ENCODE results near the gene ABCE1. TPM values are rescaled to one million over a fixed set of nuclear protein-coding genes. Genes with fewer than 3 reads are reported as not detected.

ABCE1 gene
- total RNA-seq, 4 donors from 2014 or later, result 53.7 to 70.2 (median 64.7) TPM

DNA sequence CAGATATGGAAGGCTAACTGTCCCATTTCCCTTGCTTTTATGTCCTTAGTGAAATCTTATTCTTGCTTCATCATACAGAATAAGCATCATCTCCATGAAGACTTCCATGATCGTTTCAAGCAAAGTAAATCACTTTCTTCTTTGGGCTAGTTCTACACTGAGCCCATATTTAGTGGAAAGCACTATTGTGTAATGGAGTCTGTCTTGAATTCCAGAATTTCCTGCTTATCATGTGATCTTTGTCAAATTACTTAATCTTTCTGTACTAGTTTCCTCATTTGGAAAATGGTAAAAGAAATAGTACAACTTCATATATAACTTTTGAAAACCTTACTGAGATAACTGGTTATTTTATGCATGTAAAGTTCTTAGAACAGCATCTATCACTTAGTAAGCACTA is 7.7 kb upstream of the ABCE1 start:
- Histone ChIP-seq H3K4me1 (no peaks in the 10 kb centered on the region), H3K36me3 (peaks cover 4 to 16% of the 10 kb centered on the region in 2 donors)
- intact Hi-C loops (cut with DNase I), result no loop called here

DNA sequence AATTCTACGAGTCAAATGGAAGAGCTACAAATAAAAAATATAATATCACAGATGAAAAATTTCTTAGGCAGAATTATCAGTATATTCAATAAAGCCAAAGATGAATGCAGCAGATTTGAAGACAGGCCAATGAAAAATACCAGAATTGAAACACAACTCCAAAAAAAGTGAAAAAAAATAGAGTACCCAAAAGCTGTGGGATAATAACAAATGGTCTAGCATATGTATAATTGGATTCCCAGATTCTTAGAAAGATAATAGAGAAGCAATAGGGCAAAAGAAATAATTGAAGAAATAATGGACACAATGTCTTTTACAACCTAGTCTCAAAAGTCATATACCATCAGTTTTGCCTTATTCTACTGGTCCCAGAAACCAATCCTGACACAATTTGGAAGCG is 4.5 kb upstream of the ABCE1 start:
- Histone ChIP-seq H3K9me3 (no peaks in the 10 kb centered on the region), H3K4me1 (peaks cover 10 to 12% of the 10 kb centered on the region in 2 donors), H3K4me3 (replicated peaks in 1 of 3) (no peak overlapping the region), H3K27ac (no peak overlapping the region), H3K36me3 (peaks cover 7 to 16% of the 10 kb centered on the region in 2 donors), H3K27me3 (no peaks in the 10 kb centered on the region)
- intact Hi-C loops (cut with DNase I), result no loop called here
- TF ChIP-seq, protein P1, sequence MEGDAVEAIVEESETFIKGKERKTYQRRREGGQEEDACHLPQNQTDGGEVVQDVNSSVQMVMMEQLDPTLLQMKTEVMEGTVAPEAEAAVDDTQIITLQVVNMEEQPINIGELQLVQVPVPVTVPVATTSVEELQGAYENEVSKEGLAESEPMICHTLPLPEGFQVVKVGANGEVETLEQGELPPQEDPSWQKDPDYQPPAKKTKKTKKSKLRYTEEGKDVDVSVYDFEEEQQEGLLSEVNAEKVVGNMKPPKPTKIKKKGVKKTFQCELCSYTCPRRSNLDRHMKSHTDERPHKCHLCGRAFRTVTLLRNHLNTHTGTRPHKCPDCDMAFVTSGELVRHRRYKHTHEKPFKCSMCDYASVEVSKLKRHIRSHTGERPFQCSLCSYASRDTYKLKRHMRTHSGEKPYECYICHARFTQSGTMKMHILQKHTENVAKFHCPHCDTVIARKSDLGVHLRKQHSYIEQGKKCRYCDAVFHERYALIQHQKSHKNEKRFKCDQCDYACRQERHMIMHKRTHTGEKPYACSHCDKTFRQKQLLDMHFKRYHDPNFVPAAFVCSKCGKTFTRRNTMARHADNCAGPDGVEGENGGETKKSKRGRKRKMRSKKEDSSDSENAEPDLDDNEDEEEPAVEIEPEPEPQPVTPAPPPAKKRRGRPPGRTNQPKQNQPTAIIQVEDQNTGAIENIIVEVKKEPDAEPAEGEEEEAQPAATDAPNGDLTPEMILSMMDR (IDR thresholded peaks at IDR 0.05), result no peak
- no peak for TF ChIP-seq POLR2A (IDR thresholded peaks at IDR 0.05)
- WGBS, 2 donors, result 76 to 98% methylated on average over 2 of the region's 2 CpGs
- DNase-seq, result no peak

More for the DNA sequence above, 7.7 kb upstream of the ABCE1 start:
- no peak for DNase-seq
- Histone ChIP-seq H3K9me3 (no peaks in the 10 kb centered on the region), H3K27ac (no peak overlapping the region), H3K4me3 (replicated peaks in 1 of 3) (no peak overlapping the region), H3K27me3 (no peaks in the 10 kb centered on the region)
- WGBS, 2 donors, result 95 to 98% methylated on average over 1 of the region's 1 CpG
- TF ChIP-seq, protein P1 (IDR thresholded peaks at IDR 0.05), result no peak
- TF ChIP-seq POLR2A (IDR thresholded peaks at IDR 0.05), result no peak

DNA sequence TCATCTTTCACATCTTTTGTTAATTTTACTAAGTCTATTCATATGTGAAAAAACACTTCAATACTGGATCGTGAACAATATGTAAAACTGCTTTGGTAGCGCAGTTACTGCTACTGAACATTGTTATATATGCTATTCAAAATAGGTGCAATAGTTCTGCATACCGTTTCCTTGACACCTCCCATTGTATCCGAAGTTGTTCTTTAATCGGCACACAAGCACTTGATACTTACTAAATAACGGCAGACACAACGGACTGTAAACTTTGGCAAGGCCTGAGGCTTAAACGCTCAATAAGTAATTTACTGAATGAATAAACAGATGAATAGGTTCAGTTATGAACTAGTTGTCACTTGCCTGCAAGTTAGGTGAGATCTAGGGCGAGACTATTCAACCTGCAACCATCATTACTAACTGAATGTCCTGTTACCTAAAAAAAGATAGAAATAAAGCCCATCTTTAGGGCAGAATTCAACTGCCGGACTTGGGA is 735 bp upstream of the ABCE1 start:
- 10% methylated on average over 10 of the region's 10 CpGs for WGBS, 2 donors
- H3K4me3 ChIP-seq (replicated peaks in 1 of 3), result peak overlapping the region; percentile 68 to 93 (median 85)

DNA sequence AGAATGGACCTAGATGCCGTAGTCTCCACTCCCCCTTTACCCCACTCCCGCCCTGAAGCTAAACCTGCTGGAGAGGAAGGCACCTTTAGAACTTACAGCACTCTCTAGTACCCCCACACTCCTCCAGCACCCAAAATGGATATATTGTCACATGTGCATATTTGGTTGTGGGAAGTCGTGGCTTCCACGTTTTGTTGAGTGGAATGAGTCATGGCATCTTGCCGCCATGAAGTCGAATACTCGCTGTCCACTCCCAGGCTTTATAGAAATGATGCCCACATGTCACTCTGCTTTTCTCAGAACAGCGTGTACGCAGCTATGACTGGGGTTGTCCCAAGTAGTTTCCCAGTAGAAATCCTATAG is 545 bp downstream of the ABCE1 start:
- WGBS, 2 donors, result 0 to 2% methylated on average over 9 of the region's 9 CpGs
- H3K27ac ChIP-seq, result peak overlapping the region; percentile 88 to 92 (median 89)
- no peaks in the 10 kb centered on the region for H3K9me3 ChIP-seq
- peaks cover 3 to 6% of the 10 kb centered on the region in 2 donors for H3K36me3 ChIP-seq
- no peak for TF ChIP-seq POLR2A (IDR thresholded peaks at IDR 0.05)
- TF ChIP-seq, protein P1 (IDR thresholded peaks at IDR 0.05), result no peak
- H3K4me3 ChIP-seq (replicated peaks in 1 of 3), result peak overlapping the region; percentile 68 to 93 (median 85)
- intact Hi-C loops (cut with DNase I), result no loop called here
- no peaks in the 10 kb centered on the region for H3K27me3 ChIP-seq
- peaks cover 21 to 24% of the 10 kb centered on the region in 2 donors for H3K4me1 ChIP-seq
- peak; percentile 9 to 23 for DNase-seq

More for the DNA sequence above, 735 bp upstream of the ABCE1 start:
- Histone ChIP-seq H3K9me3 (no peaks in the 10 kb centered on the region), H3K27ac (peak overlapping the region; percentile 88 to 92 (median 89)), H3K36me3 (peaks cover 4 to 11% of the 10 kb centered on the region in 2 donors), H3K4me1 (peaks cover 21 to 24% of the 10 kb centered on the region in 2 donors), H3K27me3 (no peaks in the 10 kb centered on the region)
- TF ChIP-seq POLR2A (IDR thresholded peaks at IDR 0.05), result no peak
- TF ChIP-seq, protein P1 (IDR thresholded peaks at IDR 0.05), result no peak
- intact Hi-C loops (cut with DNase I), result no loop called here
- DNase-seq, result no peak

DNA sequence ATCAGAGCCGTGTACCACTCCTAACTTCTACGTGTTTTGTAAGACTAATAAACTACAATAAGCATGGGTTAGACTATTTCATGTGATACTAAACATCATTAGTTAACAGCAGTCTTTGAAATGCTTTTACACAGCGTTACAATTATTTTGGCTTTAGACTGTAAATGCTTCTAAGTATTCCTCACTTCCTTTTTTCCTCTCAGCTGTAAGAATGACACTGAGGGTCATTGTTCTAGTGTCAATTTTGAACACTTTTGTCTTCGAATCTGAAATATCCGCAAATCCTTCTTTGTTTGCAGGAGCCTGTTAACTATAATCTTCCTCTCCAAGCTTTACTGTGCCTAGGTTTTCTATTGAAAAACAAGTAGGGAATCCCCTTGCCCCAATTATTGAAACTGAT is 1.5 kb downstream of the ABCE1 start:
- Histone ChIP-seq H3K4me3 (replicated peaks in 1 of 3) (peak overlapping the region in 1 of 3 donors; percentile 68), H3K27me3 (no peaks in the 10 kb centered on the region), H3K4me1 (peaks cover 21 to 24% of the 10 kb centered on the region in 2 donors), H3K36me3 (peaks cover 0 to 3% of the 10 kb centered on the region in 2 donors), H3K9me3 (no peaks in the 10 kb centered on the region), H3K27ac (no peak overlapping the region)
- intact Hi-C loops (cut with DNase I), result no loop called here
- TF ChIP-seq POLR2A (IDR thresholded peaks at IDR 0.05), result no peak
- TF ChIP-seq, protein P1 (IDR thresholded peaks at IDR 0.05), result no peak
- 53 to 57% methylated on average over 5 of the region's 5 CpGs for WGBS, 2 donors
- DNase-seq, result no peak

Data from thyroid gland (tissue), 4 donors.